Right atrium auricular region (tissue), 2 donors: ENCODE results near the gene AP2A2. TPM values are rescaled to one million over a fixed set of nuclear protein-coding genes. Genes with fewer than 3 reads are reported as not detected.

Experiments used
- DNase-seq: peaks from one replicate; pipeline ENCODE4 v3.0.0-alpha.2; 2019; ENCODE audit warnings: low spot score
- H3K27ac ChIP-seq, 2 donors: fragments of 200-600 bp; sonication (generic); 1 replicate in 1 of 2; 2 replicates in 1 of 2; pipeline ENCODE4 v1.5.1; 2016 to 2019
- H3K27me3 ChIP-seq, 2 donors: fragments of 200-600 bp; sonication (generic); one replicate each; pipeline versions ENCODE4 v1.5.1 to v1.6.0; 2017 to 2019
- H3K36me3 ChIP-seq: fragments of 200-600 bp; sonication (generic); one replicate; pipeline ENCODE4 v1.5.1; 2016
- H3K4me1 ChIP-seq, 2 donors: fragments of 200-600 bp; sonication (generic); one replicate each; pipeline versions ENCODE4 v1.5.1 to v1.6.0; 2017 to 2019
- H3K4me3 ChIP-seq, 2 donors: fragments of 200-600 bp; sonication (generic); 1 replicate in 1 of 2; 2 replicates in 1 of 2; pipeline ENCODE4 v1.5.1; 2017 to 2019; ENCODE audit warnings: mild to moderate bottlenecking in 1 of 2, moderate library complexity in 1 of 2
- H3K9me3 ChIP-seq, 2 donors: fragments of 200-600 bp; sonication (generic); one replicate each; pipeline ENCODE4 v1.5.1; 2019
- total RNA-seq, 2 donors: library from RNA; depleted of rRNA; stranded (reverse); fragments of >200 nt; gene quantifications; one replicate each; pipeline ENCODE4 v1.1.0, GENCODE V29; 2016
- TF ChIP-seq, protein P1 (sequence below), 2 donors: fragments of 200-600 bp; sonication (generic); IDR thresholded peaks; one replicate each; pipeline ENCODE4 v1.5.1; 2019; ENCODE audit warnings: antibody characterized with exemption in 2 of 2

Gene AP2A2
- total RNA-seq, 2 donors from 2014 or later: 28.8 to 41.7 TPM

DNA sequence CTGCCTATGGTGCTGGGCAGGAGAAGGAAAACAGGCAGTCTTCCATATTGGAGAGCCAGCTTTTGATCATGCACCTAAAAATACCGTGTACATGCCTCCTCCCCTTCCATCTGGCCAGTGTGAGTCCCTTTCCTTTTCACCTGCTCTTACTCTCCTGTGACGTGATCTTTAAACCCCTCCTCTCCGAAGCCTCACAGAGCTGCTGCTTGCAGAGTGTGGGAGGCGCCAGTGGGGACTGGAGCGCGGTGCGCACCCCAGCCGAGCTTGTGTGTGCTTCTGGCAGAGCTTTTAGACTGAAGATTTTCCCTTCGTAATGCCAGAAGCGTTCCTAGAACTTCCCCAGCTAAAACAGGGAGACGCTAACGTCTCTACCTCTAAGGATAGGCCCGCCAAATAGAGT is 81.1 kb downstream of the AP2A2 start:
- Histone ChIP-seq H3K4me3 (no peak overlapping the region), H3K27me3 (no peaks in the 10 kb centered on the region), H3K4me1 (no peaks in the 10 kb centered on the region), H3K27ac (no peak overlapping the region), H3K9me3 (no peaks in the 10 kb centered on the region), H3K36me3 (peaks cover 87% of the 10 kb centered on the region)
- no peak for DNase-seq
- TF ChIP-seq, protein P1, sequence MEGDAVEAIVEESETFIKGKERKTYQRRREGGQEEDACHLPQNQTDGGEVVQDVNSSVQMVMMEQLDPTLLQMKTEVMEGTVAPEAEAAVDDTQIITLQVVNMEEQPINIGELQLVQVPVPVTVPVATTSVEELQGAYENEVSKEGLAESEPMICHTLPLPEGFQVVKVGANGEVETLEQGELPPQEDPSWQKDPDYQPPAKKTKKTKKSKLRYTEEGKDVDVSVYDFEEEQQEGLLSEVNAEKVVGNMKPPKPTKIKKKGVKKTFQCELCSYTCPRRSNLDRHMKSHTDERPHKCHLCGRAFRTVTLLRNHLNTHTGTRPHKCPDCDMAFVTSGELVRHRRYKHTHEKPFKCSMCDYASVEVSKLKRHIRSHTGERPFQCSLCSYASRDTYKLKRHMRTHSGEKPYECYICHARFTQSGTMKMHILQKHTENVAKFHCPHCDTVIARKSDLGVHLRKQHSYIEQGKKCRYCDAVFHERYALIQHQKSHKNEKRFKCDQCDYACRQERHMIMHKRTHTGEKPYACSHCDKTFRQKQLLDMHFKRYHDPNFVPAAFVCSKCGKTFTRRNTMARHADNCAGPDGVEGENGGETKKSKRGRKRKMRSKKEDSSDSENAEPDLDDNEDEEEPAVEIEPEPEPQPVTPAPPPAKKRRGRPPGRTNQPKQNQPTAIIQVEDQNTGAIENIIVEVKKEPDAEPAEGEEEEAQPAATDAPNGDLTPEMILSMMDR (IDR thresholded peaks at IDR 0.05): no peak

DNA sequence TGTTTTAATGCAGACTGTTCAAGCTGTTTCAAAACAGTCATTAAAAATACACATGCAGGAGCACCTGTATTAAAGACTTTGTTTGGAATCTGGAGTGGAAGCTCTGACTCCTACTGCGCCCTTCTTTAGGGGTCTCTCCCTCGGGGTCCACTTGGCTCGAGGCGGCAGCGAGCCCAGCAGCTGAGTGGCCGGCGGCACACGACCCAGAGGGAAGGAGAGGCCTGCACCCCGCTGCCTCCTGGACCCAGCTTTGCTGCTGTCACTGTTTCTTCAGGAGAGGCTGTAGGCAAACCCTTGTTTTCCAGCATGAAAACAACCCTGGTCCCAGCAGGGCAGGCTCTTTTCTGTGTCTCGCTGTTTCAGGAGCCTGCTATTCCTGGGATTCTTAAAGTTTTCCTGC is 81.6 kb downstream of the AP2A2 start:
- DNase-seq: no peak
- no peak overlapping the region for H3K27ac ChIP-seq
- no peaks in the 10 kb centered on the region for H3K27me3 ChIP-seq
- no peaks in the 10 kb centered on the region for H3K9me3 ChIP-seq
- peaks cover 87% of the 10 kb centered on the region for H3K36me3 ChIP-seq
- no peak overlapping the region for H3K4me3 ChIP-seq
- no peaks in the 10 kb centered on the region for H3K4me1 ChIP-seq
- TF ChIP-seq, protein P1 (IDR thresholded peaks at IDR 0.05): no peak

DNA sequence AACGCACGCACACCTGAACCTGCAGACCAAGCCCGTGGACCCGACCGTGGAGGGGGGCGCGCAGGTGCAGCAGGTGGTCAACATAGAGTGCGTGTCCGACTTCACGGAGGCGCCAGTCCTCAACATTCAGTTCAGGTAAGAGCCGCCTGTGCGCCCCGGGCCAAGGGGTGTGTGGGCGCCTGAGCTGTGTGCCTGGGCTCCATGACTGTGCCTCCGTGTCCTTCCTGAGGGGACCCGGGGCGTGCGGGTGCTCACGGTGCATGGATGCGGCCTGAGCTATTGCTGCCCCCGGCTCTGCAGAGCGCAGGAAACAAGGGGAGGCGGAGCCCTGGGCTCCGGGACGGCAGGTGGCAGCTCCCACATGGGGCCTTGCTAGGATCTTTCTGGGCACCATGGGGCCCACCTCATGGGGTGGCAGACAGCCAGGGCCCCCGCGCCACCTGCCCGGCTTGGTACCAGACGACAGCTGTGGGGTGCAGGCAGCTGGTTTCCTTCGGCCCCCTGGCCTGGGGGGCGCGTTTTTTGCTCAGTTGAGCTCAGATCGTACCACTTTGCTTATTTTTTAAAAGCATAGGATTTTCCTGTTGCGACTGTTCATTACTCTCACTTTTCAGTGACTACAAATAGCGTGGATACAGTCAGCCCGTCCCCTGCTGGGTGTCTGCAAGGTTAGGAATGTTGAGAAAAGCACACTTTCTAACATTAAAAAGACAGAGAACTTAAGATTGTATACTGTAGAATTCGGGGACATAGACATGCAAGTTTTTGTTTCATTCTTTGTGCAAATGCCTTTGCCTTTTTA is 82.5 kb downstream of the AP2A2 start:
- H3K4me1 ChIP-seq: no peaks in the 10 kb centered on the region
- no peaks in the 10 kb centered on the region for H3K9me3 ChIP-seq
- no peak overlapping the region for H3K4me3 ChIP-seq
- TF ChIP-seq, protein P1 (IDR thresholded peaks at IDR 0.05): no peak
- H3K27ac ChIP-seq: no peak overlapping the region
- peaks cover 83% of the 10 kb centered on the region for H3K36me3 ChIP-seq
- DNase-seq: no peak
- no peaks in the 10 kb centered on the region for H3K27me3 ChIP-seq

DNA sequence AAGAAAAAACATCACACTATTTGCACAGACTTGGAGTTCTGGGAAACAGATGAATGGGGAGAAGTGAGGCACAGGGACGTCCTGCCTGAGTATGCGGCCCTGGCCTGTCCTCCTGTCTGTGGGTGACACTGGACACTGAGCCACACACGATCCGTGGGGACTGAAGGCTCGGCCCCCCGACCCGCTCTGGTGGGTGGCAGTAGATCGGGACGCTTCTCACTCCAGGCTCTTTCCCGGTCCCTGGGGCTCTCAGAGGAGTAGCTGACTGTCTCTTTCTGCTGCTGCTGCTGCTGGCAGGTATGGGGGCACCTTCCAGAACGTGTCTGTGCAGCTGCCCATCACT is 83.1 kb downstream of the AP2A2 start:
- Histone ChIP-seq H3K36me3 (peaks cover 77% of the 10 kb centered on the region), H3K9me3 (no peaks in the 10 kb centered on the region), H3K4me1 (no peaks in the 10 kb centered on the region), H3K27me3 (no peaks in the 10 kb centered on the region), H3K4me3 (no peak overlapping the region), H3K27ac (no peak overlapping the region)
- DNase-seq: no peak
- TF ChIP-seq, protein P1 (IDR thresholded peaks at IDR 0.05): no peak

DNA sequence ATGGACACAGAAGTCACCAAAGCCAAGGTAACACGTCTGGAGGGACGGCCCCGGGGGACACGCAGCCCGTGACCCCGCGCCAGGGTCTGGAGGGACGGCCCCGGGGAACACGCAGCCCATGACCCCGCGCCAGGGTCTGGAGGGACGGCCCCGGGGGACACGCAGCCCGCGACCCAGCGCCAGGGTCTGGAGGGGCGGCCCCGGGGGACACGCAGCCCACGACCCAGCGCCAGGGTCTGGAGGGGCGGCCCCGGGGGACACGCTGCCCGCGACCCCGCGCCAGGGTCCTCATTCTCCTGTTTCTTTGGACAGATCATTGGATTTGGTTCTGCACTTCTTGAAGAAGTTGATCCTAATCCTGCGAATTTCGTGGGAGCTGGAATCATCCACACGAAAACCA is 83.7 kb downstream of the AP2A2 start:
- no peak overlapping the region for H3K4me3 ChIP-seq
- no peaks in the 10 kb centered on the region for H3K4me1 ChIP-seq
- H3K27me3 ChIP-seq: no peaks in the 10 kb centered on the region
- H3K27ac ChIP-seq: no peak overlapping the region
- no peak for DNase-seq
- H3K9me3 ChIP-seq: no peaks in the 10 kb centered on the region
- peaks cover 77% of the 10 kb centered on the region for H3K36me3 ChIP-seq
- TF ChIP-seq, protein P1 (IDR thresholded peaks at IDR 0.05): no peak

DNA sequence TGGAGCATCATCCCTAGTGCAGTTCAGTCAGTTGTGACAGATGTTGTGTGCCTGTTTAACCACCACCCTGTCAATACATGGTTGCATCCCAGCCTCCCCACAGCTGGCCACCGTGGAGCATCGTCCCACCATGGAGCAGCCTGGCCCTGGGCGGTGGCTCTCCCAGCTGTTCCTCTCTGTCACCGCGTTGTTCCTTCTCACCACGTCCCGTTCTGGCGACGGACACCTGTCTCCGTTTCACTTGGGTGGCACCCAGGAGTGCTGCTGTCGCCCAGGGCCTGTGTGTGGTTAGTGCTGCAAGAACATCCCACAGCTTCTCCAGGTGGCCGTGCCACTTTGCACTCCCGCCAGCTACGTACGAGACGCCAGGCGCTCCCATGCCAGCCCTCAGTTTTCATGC is 84.3 kb downstream of the AP2A2 start:
- H3K27me3 ChIP-seq: no peaks in the 10 kb centered on the region
- no peaks in the 10 kb centered on the region for H3K9me3 ChIP-seq
- TF ChIP-seq, protein P1 (IDR thresholded peaks at IDR 0.05): no peak
- DNase-seq: no peak
- no peak overlapping the region for H3K27ac ChIP-seq
- H3K36me3 ChIP-seq: peaks cover 73% of the 10 kb centered on the region
- H3K4me1 ChIP-seq: no peaks in the 10 kb centered on the region
- no peak overlapping the region for H3K4me3 ChIP-seq
